ENCODE data around the gene AMN1.
"Not testable (repeated sequence)": the region's sequence is repeated elsewhere in the genome, so short reads cannot be mapped to it uniquely, and the experiment has no call there.

The AMN1 gene

DNA sequence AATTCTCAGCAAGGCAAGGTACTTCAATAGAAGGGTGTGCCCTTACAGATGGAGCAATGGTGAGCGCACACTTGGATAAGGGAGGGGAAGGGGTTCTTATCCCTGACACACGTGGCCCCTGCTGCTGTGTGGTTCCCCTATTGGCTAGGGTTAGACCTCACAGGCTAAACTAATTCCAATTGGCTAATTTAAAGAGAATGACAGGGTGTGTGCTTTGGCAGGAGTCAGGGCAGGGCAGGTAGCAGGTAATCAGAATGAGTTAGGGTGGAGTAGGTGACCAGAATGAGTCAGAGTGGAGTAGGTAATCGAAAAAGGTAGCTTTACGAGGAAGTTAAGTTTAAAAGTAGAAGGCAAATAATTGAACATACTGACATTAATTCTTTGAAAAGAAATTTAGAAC lies 15.5 kb upstream of the AMN1 start:
- H3K27ac Mint-ChIP-seq; H3K9me3 Mint-ChIP-seq; H3K4me3 Mint-ChIP-seq; H3K27me3 Mint-ChIP-seq; H3K36me3 Mint-ChIP-seq (ENCODE audit: low read depth): not testable (repeated sequence)
- H3K4me1 Mint-ChIP-seq (ENCODE audit: low read depth) = peaks cover 83% of the 10 kb centered on the region

DNA sequence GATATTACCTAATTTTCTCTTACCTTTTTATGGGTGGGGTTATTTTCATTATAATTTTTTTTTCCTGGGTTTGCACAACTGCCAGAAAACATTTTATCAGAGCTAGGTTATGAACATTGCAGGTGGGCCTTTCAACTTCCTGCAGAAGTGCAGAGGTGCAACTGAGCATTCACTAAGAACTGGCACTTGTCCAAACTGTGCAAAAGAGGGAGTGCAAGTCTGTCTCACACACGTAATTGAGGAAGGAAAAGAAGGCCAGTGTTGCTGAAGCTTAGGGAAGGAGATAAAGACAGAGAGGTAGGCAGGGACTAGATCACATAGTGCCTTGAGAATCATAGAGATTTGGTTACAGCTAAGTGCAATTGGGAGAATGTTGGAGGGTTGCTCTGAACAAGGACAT lies 14.1 kb upstream of the AMN1 start:
- no peak overlapping the region for H3K27ac Mint-ChIP-seq
- no peaks in the 10 kb centered on the region for H3K36me3 Mint-ChIP-seq (ENCODE audit: low read depth)
- H3K4me1 Mint-ChIP-seq (ENCODE audit: low read depth) = peaks cover 79% of the 10 kb centered on the region
- no peaks in the 10 kb centered on the region for H3K9me3 Mint-ChIP-seq
- no peaks in the 10 kb centered on the region for H3K27me3 Mint-ChIP-seq
- no peak overlapping the region for H3K4me3 Mint-ChIP-seq

DNA sequence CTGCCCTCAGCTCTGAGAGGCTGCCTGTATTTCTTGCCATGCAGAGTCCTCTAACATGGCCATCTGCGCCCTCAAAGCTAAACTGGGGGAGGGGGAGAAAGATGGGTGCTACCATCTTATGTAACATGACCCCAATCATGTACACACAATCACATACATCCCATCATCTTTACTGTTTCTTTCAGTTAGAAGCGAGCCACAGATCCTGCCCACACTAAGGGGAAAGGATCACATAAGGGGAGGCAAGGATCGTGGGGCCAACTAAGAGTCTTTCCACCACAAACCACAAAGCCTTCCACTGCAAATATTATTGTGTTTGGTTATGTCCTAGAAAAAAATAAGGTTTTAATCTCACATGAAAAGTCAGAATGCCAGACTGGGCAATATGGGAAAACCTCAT lies 11.8 kb upstream of the AMN1 start:
- Mint-ChIP-seq H3K36me3 (ENCODE audit: low read depth) (no peaks in the 10 kb centered on the region), H3K9me3 (no peaks in the 10 kb centered on the region), H3K4me3 (no peak overlapping the region), H3K4me1 (ENCODE audit: low read depth) (peaks cover 77% of the 10 kb centered on the region), H3K27ac (no peak overlapping the region), H3K27me3 (no peaks in the 10 kb centered on the region)

DNA sequence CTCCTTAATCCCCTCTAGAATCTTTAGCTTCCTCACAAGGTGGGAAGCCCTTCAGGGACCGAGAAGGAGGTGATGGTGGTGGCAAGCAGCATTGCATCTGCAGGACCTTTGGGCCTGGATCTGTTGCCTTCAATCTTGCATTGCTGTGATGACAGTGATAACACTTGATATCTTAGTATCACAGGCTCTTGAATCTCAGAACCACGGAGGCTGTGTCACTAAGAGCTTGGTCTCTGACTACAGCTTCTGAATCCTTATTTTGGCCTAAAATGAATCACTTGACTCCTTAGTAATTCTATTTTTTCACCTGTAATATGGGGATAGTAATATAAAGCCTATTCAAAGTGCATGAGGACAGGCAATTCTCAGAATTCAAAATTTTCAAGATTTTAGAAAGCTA lies 8.9 kb upstream of the AMN1 start:
- no peaks in the 10 kb centered on the region for H3K27me3 Mint-ChIP-seq
- no peak overlapping the region for H3K4me3 Mint-ChIP-seq
- H3K4me1 Mint-ChIP-seq (ENCODE audit: low read depth) = peaks cover 74% of the 10 kb centered on the region
- peak overlapping the region; percentile 60 for H3K27ac Mint-ChIP-seq
- no peaks in the 10 kb centered on the region for H3K36me3 Mint-ChIP-seq (ENCODE audit: low read depth)
- H3K9me3 Mint-ChIP-seq = no peaks in the 10 kb centered on the region

DNA sequence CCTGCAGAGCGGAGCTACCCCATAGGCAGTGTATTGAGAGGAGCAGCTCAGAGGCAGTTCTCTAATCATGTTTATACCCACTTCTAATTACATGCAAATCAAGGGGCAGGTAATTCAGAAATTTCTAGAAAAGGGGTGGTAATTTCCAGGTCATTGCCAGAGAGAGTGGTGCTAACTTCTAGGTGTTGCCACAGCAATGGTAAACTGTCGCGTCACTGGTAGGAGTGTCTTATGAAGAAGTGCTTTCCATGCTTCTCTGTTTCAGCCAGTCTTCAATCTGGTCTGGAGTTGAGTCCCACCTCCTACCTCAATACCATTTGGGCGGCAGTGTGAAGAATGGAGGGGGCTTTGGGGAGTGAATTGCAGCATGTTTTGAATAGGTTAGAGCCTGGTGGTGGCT lies 8.5 kb upstream of the AMN1 start:
- Mint-ChIP-seq H3K36me3 (ENCODE audit: low read depth) (no peaks in the 10 kb centered on the region), H3K4me1 (ENCODE audit: low read depth) (peaks cover 72% of the 10 kb centered on the region), H3K4me3 (no peak overlapping the region), H3K9me3 (no peaks in the 10 kb centered on the region), H3K27ac (peak overlapping the region; percentile 83), H3K27me3 (no peaks in the 10 kb centered on the region)

DNA sequence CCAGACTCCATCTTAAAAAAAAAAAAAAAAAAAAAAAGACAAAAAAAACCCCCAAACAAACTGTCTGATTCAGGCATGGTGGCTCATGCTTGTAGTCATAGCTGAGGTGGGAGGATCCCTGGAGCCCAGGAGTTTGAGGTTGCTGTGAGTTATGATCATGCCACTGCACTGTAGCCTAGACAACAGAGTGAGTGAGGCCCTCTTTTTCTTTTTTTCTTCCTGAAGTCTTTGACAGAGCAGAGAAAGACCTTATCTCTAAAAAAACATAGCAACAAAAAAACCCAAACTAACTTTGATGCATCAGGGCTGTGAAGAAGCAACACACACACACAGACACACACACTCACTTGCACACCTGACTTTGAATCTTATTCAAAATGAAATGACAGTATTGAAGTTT lies 7.7 kb upstream of the AMN1 start:
- H3K36me3 Mint-ChIP-seq (ENCODE audit: low read depth) = no peaks in the 10 kb centered on the region
- H3K27me3 Mint-ChIP-seq = no peaks in the 10 kb centered on the region
- H3K9me3 Mint-ChIP-seq = no peaks in the 10 kb centered on the region
- peak overlapping the region; percentile 30 for H3K4me3 Mint-ChIP-seq
- H3K27ac Mint-ChIP-seq = peak overlapping the region; percentile 83
- H3K4me1 Mint-ChIP-seq (ENCODE audit: low read depth) = peaks cover 71% of the 10 kb centered on the region

DNA sequence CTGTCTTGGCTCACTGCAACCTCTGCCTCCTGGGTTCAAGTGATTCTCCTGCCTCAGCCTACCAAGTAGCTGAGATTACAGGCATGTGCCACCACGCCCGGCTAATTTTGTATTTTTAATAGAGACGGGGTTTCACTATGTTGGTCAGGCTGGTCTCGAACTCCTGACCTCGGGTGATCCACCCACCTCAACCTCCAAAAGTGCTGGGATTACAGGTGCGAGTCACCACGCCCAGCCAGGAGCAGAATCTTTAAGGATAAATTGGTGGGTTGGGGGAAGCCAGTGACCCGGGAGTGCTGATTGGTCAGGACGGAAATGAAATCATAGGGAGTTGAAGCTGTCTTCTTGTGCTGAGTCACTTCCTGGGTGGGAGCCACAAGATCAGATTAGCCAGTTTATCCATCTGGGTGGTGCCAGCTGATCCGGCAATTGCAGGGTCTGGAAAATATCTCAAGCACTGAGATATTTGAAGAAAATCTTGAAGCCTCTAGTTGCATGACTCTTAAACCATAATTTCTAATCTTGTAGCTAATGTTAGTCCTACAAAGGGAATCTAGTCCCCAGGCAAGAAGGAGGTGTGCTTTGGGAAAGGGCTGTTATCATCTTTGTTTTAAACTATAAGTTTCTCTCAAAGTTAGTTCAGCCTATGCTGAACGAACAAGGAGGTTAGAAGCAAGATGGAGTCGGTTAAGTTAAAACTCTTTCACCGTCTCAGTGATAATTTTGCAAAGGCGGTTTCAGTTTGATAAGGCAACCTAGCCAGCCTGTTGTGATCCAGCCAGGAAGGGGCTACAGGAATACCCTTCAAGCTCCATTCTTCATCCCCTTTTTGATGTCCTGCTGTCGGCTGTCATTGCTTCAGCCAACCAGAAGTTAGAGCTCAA lies 5.0 kb upstream of the AMN1 start:
- Mint-ChIP-seq H3K4me3 (peak overlapping the region; percentile 39), H3K27ac (peak overlapping the region; percentile 76), H3K4me1 (ENCODE audit: low read depth) (peaks cover 76% of the 10 kb centered on the region)
- not testable (repeated sequence) for H3K36me3 Mint-ChIP-seq (ENCODE audit: low read depth); H3K9me3 Mint-ChIP-seq; H3K27me3 Mint-ChIP-seq

DNA sequence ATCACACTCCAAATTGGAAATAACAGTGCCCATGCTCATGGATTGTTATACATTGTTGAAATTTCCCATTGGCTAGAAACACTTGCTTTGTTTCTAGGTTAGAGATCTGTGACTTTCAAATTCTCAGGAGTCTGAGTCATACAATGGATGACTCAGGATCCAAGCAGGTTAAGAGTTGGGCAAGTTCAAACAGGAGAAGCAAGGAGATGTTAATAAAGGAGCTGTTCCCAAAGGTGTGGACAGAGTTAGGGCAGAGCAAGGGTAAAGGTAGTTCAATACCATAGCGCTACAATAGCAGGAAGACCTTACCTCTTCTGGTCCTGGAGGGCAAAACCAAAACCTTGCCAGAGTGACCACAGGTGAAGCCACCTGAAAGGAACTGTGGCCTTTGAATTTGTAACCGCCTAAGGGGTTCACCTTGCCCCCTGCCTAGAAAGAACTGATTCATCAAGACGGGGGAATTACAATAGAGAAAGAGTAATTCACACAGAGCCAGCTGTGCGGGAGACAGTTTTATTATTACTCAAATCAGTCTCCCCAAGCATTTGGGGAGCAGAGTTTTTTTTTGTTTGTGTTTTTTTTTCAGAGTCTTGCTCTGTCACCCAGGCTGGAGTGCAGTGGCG lies 4.2 kb upstream of the AMN1 start:
- Mint-ChIP-seq H3K9me3 (peaks cover 5% of the 10 kb centered on the region), H3K27me3 (no peaks in the 10 kb centered on the region), H3K36me3 (ENCODE audit: low read depth) (peaks cover 6% of the 10 kb centered on the region), H3K4me3 (peak overlapping the region; percentile 39), H3K27ac (peak overlapping the region; percentile 76), H3K4me1 (ENCODE audit: low read depth) (peaks cover 70% of the 10 kb centered on the region)

DNA sequence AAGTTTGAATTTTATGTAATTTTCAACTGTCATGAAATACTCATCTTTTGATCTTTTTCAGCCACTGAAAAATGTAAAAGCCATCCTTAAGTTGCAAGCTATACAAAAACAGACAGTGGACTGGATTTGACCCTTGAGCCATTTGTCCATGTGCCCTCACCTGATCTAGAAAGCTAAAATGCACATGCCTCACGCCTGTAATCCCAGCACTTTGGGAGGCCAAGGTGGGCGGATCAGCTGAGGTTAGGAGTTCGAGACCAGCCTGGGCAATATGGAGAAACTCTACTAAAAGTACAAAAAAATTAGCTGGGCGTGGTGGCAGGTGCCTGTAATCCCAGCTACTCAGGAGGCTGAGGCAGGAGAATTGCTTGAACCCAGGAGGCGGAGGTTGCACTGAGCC lies 2.4 kb upstream of the AMN1 start:
- not testable (repeated sequence) for H3K4me3 Mint-ChIP-seq; H3K9me3 Mint-ChIP-seq; H3K27ac Mint-ChIP-seq; H3K36me3 Mint-ChIP-seq (ENCODE audit: low read depth); H3K27me3 Mint-ChIP-seq
- H3K4me1 Mint-ChIP-seq (ENCODE audit: low read depth) = peaks cover 67% of the 10 kb centered on the region

DNA sequence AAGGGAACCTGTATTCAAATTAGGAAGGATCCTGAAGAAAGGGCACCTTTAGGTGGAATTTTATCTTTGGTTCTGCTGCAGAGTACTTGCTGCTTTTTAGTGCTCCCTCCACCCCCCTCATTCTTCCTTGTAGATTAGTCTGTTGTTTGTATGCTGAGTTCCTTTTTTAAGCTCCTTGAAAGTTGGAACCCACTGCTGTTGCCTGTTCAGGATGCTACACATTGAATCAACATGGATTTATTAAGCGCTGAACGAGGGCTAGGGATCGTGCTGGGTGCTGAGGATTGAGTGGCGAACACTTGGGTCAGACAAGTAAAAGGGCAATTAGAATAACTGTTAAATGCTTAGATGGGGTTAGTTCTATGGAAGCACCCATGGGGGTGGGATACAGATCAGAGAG lies 884 bp upstream of the AMN1 start:
- Mint-ChIP-seq H3K36me3 (ENCODE audit: low read depth) (peaks cover 9% of the 10 kb centered on the region), H3K4me3 (peak overlapping the region; percentile 96), H3K9me3 (peaks cover 5% of the 10 kb centered on the region), H3K4me1 (ENCODE audit: low read depth) (peaks cover 66% of the 10 kb centered on the region), H3K27ac (peak overlapping the region; percentile 96), H3K27me3 (no peaks in the 10 kb centered on the region)

DNA sequence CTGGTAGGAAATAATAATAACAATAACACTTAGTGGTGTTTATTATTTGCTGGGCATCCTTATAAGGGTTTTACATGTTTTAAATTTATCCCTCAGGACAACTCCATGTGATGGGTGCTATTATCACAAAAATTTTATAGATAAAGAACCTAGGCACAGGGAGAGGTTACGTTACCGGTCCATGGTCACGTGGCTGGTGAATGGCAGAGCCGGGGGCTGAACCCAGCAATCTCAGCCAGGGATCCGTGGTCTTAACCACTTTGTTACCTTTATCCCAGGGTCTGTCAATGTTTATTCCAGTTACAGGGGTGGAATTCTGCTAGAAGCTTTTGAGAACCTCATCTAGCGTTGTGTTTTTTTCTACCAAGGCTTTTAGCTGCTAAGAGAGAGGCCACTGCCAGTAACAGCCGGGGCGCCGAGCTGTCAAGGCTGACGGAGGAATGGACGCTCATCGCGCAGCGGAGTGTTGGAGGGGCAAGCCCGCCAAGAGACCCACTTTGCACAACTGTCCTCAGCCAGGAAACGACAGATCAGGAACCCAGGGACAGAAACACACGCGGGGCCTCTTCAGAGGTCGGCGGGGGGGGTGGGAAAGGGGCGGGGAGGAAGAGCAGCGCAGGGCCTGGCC lies 418 bp downstream of the AMN1 start:
- Mint-ChIP-seq H3K9me3 (peaks cover 5% of the 10 kb centered on the region), H3K4me3 (peak overlapping the region; percentile 96), H3K36me3 (ENCODE audit: low read depth) (peaks cover 17% of the 10 kb centered on the region), H3K4me1 (ENCODE audit: low read depth) (peaks cover 68% of the 10 kb centered on the region), H3K27me3 (no peaks in the 10 kb centered on the region), H3K27ac (peak overlapping the region; percentile 96)

DNA sequence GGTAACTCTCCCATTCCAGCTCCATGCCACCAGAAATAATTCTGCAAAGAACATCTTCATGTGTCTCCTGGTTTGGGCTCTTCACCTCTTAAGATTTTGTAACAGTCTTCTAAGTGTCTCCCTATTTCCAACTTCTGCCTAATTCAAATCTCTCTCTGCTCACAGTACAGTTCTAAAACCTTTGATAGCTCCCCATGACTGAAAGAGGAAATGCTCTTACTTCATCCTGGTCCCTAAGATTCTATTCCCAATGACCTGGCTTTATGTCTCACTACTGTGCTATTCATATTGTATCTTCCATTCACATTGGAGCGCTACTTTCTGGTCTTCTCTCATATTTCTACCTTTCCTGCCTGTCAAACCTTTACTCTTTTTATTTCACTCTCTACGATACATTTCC lies 1.6 kb downstream of the AMN1 start:
- Mint-ChIP-seq H3K27me3 (no peaks in the 10 kb centered on the region), H3K36me3 (ENCODE audit: low read depth) (peaks cover 17% of the 10 kb centered on the region), H3K4me3 (peak overlapping the region; percentile 24), H3K9me3 (peaks cover 5% of the 10 kb centered on the region), H3K4me1 (ENCODE audit: low read depth) (peaks cover 72% of the 10 kb centered on the region), H3K27ac (no peak overlapping the region)

DNA sequence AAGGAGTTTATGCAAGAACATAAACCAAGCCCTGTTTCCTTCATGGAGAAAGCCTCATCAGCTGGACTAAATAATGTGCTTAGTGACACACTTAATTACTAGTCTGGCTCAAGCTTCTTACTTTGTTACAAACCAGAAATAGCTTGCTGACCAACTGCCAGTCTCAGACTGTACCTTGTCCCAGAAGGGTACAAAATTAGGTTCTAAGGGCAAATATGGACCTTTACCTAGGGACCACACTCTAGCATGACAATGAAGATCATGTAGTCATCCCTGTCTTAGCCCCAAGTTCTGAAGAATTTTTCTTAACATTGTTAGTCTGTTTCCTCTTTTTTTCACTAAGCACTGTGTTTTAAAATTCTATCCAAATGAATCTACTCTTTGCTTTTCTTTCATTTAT lies 2.2 kb downstream of the AMN1 start:
- no peak overlapping the region for H3K27ac Mint-ChIP-seq
- peaks cover 5% of the 10 kb centered on the region for H3K9me3 Mint-ChIP-seq
- H3K27me3 Mint-ChIP-seq = no peaks in the 10 kb centered on the region
- H3K4me3 Mint-ChIP-seq = no peak overlapping the region
- H3K36me3 Mint-ChIP-seq (ENCODE audit: low read depth) = peaks cover 17% of the 10 kb centered on the region
- peaks cover 72% of the 10 kb centered on the region for H3K4me1 Mint-ChIP-seq (ENCODE audit: low read depth)

DNA sequence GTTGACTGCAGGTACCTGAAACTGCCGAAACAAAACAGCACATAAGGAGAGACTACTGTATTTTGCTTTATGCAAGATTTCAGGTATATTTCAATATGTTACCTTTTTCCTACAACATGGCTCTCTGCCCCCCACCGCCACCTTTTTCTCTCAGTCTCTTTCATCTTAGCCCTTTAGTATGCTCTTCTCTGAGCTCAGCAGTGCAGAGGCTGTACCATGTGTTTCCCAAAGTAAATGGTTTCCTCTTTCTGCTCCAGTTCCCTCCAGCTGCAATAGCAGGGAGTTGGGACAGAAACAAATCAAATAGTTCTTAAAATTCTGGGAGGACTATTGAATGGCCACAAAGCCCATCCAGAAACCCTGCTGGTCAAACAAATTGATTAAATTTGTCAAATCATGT lies 4.3 kb downstream of the AMN1 start:
- peaks cover 69% of the 10 kb centered on the region for H3K4me1 Mint-ChIP-seq (ENCODE audit: low read depth)
- H3K27me3 Mint-ChIP-seq = no peaks in the 10 kb centered on the region
- H3K27ac Mint-ChIP-seq = no peak overlapping the region
- no peaks in the 10 kb centered on the region for H3K9me3 Mint-ChIP-seq
- H3K4me3 Mint-ChIP-seq = no peak overlapping the region
- H3K36me3 Mint-ChIP-seq (ENCODE audit: low read depth) = peaks cover 16% of the 10 kb centered on the region

DNA sequence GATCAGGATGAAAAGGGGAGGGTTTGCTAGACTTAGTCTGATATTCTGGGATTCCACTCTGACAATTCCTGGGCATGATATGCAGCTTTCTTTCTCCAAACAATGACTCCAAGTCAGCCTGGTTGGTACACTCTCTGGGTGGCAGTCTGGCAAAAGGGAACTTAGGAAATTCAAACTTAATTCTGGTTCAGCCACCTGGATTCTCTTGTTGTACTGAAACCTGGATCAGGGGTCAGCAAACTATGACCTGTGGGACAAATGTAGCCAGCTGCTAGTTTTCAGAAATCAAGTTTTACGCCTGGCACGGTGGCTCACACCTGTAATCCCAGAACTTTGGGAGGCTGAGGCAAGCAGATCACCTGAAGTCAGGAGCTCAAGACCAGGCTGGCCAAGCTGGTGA lies 6.2 kb downstream of the AMN1 start:
- Mint-ChIP-seq H3K4me3 (peak overlapping the region; percentile 11), H3K36me3 (ENCODE audit: low read depth) (peaks cover 33% of the 10 kb centered on the region), H3K27ac (no peak overlapping the region), H3K9me3 (peaks cover 5% of the 10 kb centered on the region), H3K4me1 (ENCODE audit: low read depth) (peaks cover 61% of the 10 kb centered on the region), H3K27me3 (no peaks in the 10 kb centered on the region)
